HG03521 (cell line): ENCODE measurements around the gene TRHDE.

ENCODE experiments used
- ATAC-seq: cut with Tn5 transposase; IDR thresholded peaks from one replicate; pipeline ENCODE4 v1.9.1; 2021; ENCODE audit warnings: mild to moderate bottlenecking, moderate library complexity; ENCODE audit not compliant: unreplicated experiment

Gene TRHDE

DNA sequence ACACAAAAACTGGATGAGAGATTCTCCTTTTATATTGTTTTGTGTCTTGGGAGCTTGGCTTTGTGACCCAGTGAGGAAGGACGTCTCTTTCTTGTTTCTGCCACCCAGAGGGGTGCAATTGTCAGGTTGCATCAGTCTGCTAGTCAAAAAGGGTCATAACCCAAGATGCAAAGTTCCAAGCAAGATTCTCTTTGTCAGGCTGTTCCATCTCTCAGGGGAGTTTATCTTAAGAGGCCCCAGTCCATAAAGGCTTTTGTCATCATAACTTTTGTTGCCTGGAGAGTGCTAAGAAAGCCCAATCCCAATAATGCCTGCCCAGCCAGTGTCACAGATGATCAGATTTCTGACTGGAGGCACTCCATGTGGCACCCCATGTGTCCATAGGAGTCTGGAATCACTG lies 444.9 kb downstream of the TRHDE start:
- no peak for ATAC-seq
